Calu3 (cell line): ENCODE data around the gene PROK2. TPM values are rescaled to one million over a fixed set of nuclear protein-coding genes. Genes with fewer than 3 reads are reported as not detected.

Experiments used
- BruUV-seq: library from RNA; stranded (reverse); fragments of 400-500 nt; replicated peaks from 2 replicates; lab custom pipeline; 2021; lab: Mats Ljungman, UMichigan
- CTCF ChIA-PET: fragments of 300-600 bp; sonication (Branson Sonifier 250); formaldehyde crosslinking; loops from one replicate; lab custom pipeline; 2022; ENCODE audit warnings: antibody characterized with exemption; lab: Charles Lee
- DNase-seq: peaks from one replicate; pipeline ENCODE4 v3.0.0; 2022
- H3K27ac Mint-ChIP-seq: one replicate; pipeline ENCODE4 v1.8.0; 2022; ENCODE audit warnings: mixed read lengths; ENCODE audit not compliant: unreplicated experiment
- H3K27me3 Mint-ChIP-seq: one replicate; pipeline ENCODE4 v1.8.0; 2022; ENCODE audit warnings: mixed read lengths; ENCODE audit not compliant: unreplicated experiment
- H3K36me3 Mint-ChIP-seq: one replicate; pipeline ENCODE4 v1.8.0; 2022; ENCODE audit warnings: mild to moderate bottlenecking, moderate library complexity, mixed read lengths; ENCODE audit not compliant: insufficient read depth, unreplicated experiment
- H3K4me1 Mint-ChIP-seq: one replicate; pipeline ENCODE4 v1.8.0; 2022; ENCODE audit warnings: mild to moderate bottlenecking, low read depth, mixed read lengths; ENCODE audit not compliant: unreplicated experiment
- H3K4me3 Mint-ChIP-seq: one replicate; pipeline ENCODE4 v1.8.0; 2022; ENCODE audit warnings: mild to moderate bottlenecking, low read depth, moderate library complexity, mixed read lengths; ENCODE audit not compliant: unreplicated experiment
- H3K9me3 Mint-ChIP-seq: one replicate; pipeline ENCODE4 v1.8.0; 2022; ENCODE audit warnings: low read depth, mixed read lengths; ENCODE audit not compliant: unreplicated experiment
- intact Hi-C: fragments of 100-400 bp; cut with micrococcal nuclease; formaldehyde crosslinking; loops from one replicate; pipeline ENCODE4 v1.10.0; 2022; ENCODE audit not compliant: unreplicated experiment
- total RNA-seq: library from RNA; stranded (reverse); gene quantifications from 2 replicates; pipeline ENCODE4 v1.2.3, GENCODE V29; 2022
- TF ChIP-seq, protein P1 (sequence below): fragments of 200-600 bp; IDR thresholded peaks from one replicate; pipeline ENCODE4 v1.8.0; 2022; ENCODE audit warnings: antibody characterized with exemption; ENCODE audit not compliant: unreplicated experiment

PROK2 gene
- total RNA-seq, 1 experiment from 2014 or later: not detected

DNA sequence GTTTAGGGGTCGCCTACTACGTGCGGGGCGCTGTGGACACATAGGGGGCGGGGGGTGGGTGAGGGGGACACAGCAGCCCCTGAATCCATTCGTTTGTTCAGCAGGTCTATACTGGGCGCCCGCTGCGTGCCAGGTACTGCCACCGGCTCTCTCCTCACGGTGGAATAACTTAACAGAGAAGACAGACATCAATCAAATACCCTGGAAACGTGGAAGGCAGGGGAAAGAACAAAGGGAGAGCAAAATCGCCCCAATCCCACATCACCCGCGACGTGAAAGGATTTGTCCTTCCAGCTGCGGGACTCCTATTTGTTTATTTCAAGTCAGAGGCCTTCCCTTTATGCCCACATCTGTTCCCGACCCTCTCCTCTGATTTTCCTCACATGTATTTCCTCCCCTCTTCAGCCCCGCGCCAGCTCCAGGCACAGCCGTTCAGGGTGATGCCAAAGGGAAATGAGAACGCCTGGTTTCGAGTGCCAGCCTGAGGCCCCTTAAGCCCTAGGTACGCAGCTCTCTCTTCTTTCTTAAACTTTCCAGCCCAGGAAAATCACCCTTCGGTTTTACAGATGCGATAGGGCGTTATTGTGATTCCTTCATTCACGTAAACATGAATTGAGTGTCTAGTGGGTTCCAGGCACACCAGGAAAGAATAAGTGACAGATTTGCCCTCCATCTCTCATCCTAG, 726 bp upstream of the PROK2 start:
- H3K4me1 Mint-ChIP-seq: peaks cover 8% of the 10 kb centered on the region
- H3K27me3 Mint-ChIP-seq: peaks cover 41% of the 10 kb centered on the region
- no peak for DNase-seq
- BruUV-seq: no TSS peak
- H3K9me3 Mint-ChIP-seq: no peaks in the 10 kb centered on the region
- peaks cover 5% of the 10 kb centered on the region for H3K36me3 Mint-ChIP-seq
- CTCF ChIA-PET: no interaction called here
- TF ChIP-seq, protein P1, sequence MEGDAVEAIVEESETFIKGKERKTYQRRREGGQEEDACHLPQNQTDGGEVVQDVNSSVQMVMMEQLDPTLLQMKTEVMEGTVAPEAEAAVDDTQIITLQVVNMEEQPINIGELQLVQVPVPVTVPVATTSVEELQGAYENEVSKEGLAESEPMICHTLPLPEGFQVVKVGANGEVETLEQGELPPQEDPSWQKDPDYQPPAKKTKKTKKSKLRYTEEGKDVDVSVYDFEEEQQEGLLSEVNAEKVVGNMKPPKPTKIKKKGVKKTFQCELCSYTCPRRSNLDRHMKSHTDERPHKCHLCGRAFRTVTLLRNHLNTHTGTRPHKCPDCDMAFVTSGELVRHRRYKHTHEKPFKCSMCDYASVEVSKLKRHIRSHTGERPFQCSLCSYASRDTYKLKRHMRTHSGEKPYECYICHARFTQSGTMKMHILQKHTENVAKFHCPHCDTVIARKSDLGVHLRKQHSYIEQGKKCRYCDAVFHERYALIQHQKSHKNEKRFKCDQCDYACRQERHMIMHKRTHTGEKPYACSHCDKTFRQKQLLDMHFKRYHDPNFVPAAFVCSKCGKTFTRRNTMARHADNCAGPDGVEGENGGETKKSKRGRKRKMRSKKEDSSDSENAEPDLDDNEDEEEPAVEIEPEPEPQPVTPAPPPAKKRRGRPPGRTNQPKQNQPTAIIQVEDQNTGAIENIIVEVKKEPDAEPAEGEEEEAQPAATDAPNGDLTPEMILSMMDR: no peak
- peak overlapping the region; percentile 55 for H3K4me3 Mint-ChIP-seq
- intact Hi-C loops: no loop called here
- no peak overlapping the region for H3K27ac Mint-ChIP-seq

DNA sequence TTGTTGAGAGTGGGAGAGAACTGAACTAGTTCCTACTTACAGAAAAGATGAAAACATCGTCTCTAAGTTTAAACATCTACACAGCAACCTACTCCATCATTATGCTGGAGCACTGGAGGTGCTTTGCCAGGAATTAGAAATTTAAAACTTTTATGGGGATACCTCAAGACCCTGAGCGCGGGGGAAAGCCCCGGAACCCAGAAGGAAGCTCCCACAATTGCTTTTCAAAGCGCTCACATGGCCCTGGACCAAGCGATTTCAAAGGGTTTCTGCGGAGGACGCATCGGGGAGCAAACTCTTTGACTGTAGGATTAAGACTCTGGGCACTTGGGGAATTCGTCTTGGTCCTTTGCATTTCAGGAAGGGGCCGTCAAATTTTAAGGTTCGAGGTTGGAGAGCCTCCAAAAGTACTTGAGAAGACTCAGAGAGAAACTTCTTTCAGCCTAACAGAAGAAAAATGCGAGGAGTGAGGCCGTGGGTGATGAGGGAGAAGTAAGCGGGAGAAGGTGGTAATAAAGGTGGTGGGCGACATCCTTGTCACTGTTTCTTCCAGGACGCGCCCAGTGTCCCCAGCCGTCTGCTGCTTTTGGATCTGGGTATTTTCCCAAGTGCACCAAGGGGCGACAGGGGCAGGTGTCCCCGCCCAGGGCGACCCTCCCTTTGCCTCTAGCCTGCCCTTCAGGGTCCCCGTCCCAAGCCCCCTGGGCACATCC, 591 bp downstream of the PROK2 start:
- H3K27me3 Mint-ChIP-seq: peaks cover 41% of the 10 kb centered on the region
- peak overlapping the region; percentile 55 for H3K4me3 Mint-ChIP-seq
- BruUV-seq: no TSS peak
- H3K4me1 Mint-ChIP-seq: peaks cover 8% of the 10 kb centered on the region
- CTCF ChIA-PET: no interaction called here
- peaks cover 5% of the 10 kb centered on the region for H3K36me3 Mint-ChIP-seq
- no peak for DNase-seq
- no peak overlapping the region for H3K27ac Mint-ChIP-seq
- TF ChIP-seq, protein P1: no peak
- no peaks in the 10 kb centered on the region for H3K9me3 Mint-ChIP-seq
- intact Hi-C loops: no loop called here

GRCh38 chr3:71783152-71783551, 1.8 kb downstream of the PROK2 start:
- CTCF ChIA-PET: no interaction called here
- H3K27ac Mint-ChIP-seq: no peak overlapping the region
- no peaks in the 10 kb centered on the region for H3K9me3 Mint-ChIP-seq
- H3K4me1 Mint-ChIP-seq: peaks cover 8% of the 10 kb centered on the region
- no peak overlapping the region for H3K4me3 Mint-ChIP-seq
- intact Hi-C loops: no loop called here
- H3K27me3 Mint-ChIP-seq: peaks cover 41% of the 10 kb centered on the region
- no peak for DNase-seq
- peaks cover 5% of the 10 kb centered on the region for H3K36me3 Mint-ChIP-seq
- BruUV-seq: no TSS peak
- TF ChIP-seq, protein P1: no peak

DNA sequence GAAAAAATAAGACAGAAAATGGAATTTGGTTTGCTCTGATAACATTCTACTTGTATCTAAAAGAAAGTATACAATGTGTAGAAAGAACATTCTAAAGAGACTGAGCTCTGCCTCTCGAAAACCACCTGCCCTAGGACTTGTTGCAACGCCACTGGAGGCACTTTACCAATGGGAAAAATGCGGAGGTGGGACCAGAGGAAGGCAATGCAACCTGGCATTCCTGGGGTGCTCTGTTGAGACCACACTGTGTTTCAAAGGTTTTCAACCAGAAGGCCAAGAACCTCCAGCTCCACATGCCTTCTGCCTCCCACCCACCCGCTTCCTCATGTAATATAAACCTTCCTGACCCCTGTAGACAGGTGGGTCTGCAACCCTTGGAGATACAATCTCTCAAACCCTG, 4.5 kb downstream of the PROK2 start:
- Mint-ChIP-seq H3K4me3 (no peak overlapping the region), H3K9me3 (no peaks in the 10 kb centered on the region), H3K4me1 (peaks cover 8% of the 10 kb centered on the region), H3K27ac (no peak overlapping the region), H3K27me3 (peaks cover 17% of the 10 kb centered on the region), H3K36me3 (peaks cover 5% of the 10 kb centered on the region)
- intact Hi-C loops: no loop called here
- TF ChIP-seq, protein P1: no peak
- BruUV-seq: no TSS peak
- no peak for DNase-seq
- CTCF ChIA-PET: no interaction called here
